Measurements from ENCODE around the gene CTSL.

The CTSL gene

GRCh38 chr9:87760529-87760928, 34.6 kb downstream of the CTSL start:
- ATAC-seq = no peak

GRCh38 chr9:87763286-87763685, 37.4 kb downstream of the CTSL start:
- ATAC-seq = no peak

GRCh38 chr9:87765521-87765920, 39.6 kb downstream of the CTSL start:
- no peak for ATAC-seq

GRCh38 chr9:87766697-87767096, 40.8 kb downstream of the CTSL start:
- no peak for ATAC-seq

GRCh38 chr9:87770616-87771315, 44.8 kb downstream of the CTSL start:
- ATAC-seq = no peak

GRCh38 chr9:87771316-87772006, 45.5 kb downstream of the CTSL start:
- ATAC-seq = no peak

- ATAC-seq = no peak
These were observed 50.8 kb downstream of the CTSL start for GRCh38 chr9:87776481-87777379.

- no peak for ATAC-seq
These were observed 53.1 kb downstream of the CTSL start for GRCh38 chr9:87778996-87779395.
